NOMO-1 treated with dmso at 0.1 percent for 144 hours (cell line): ENCODE data around the gene PLCL1.

Source experiments
- DNase-seq: peaks from one replicate; lab custom pipeline; 2025; ENCODE audit not compliant: unreplicated experiment; lab: John Stamatoyannopoulos, UW

Gene PLCL1

DNA sequence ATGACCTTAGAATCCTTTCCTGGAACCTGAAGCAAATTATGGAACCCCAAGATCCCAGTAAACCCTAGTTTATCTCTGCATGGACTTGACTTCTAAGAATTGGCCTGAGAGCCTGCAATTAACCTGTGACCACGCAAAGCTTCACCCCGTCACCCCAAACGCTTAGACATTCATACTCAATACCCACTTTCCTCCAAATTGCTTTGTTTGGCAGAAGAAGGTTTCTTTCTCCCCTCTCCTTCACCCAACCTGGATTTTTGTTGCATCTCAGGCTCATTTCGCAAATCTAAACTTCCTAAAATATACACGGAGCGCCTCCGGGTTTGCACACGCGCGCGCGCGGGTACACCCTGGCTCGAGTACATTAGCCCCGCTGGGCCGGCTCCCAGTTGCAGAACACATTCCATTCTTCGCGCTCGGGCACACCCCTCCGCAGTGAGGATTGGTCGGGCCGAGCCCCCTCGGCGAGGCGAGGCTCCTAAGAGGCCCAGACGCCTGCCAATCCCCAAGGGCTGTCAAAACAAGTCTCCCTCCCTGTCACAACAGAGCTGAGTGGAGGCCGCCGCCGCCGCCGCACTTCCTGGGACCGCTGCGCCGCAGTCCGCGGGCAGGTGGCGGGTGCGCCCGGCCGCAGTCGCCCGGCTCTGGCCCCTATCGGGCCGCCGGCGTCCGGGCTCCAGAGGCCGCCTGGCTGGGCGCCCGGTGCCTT, at the start of gene PLCL1:
TSS of gene PLCL1 (plus strand) at position 545 of the 709 bp plus-strand sequence.
- DNase-seq = peak; percentile 77

DNA sequence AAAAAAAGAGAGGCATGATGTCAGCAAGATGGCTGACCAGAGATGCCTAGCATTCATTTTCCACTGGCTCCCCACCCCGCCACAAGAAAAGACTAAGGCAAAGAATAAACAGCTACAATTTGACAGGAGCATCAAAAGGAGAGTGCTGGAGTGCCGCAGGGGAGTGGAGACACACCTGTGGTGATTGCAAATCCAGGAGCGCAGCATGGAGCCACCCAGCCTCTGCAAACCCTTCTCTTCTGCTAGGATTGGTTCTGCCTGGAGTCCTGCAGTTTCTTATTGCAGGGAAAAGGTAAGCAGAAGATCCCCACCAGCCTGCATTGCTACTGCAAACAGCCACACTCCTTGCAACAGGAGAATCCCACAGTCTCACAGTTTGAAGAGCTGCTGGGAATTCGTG, 45.4 kb upstream of the PLCL1 start:
- DNase-seq = no peak

DNA sequence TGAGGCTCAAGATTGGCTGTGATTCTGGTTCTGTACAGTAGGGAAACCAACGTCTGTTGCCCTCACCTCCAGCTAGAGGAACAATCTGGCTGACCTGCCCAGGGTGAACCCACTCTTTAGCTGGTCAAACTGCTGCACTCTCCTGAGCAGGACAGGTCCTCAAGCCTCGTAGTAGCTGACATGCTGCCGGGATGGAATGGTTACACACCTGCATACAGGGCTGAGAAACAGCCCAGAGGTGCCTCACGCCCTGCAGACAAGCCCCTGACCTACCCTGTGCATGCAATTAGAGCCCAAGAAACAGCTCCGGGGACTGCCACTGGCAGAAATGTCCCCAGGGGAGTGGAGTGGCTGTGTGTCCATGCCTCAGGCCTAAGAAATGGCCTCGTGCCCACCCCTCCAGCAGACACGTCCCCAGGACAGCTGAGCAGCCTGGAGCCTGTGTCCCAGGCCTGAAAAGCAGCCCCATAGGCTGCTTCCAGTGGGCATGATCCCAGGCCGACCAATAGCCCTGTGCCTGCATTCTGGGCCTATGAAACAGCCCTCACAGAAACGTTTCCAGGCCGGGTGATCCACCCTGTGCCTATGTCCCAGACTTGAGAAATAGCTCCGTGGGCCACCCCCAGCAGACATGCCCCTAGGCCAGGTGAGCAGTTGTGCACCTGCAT, 44.6 kb upstream of the PLCL1 start:
- DNase-seq = no peak

DNA sequence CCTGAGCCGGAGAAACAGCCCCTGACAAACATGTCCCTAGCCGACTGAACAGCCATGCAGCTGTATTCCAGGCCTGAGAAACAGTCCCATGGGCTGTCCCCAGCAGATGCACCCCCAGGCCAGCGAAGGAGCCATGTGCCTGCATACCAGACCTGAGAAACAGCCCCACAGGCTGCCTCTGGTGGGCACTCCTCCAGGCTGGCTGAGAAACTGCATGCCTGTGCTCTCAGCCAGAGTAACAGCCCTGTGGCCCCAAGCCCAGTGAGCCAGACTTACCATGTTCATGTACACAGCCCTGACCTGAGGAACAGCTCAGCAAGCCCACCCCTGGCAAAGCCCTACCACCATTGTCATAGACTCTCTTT, 44.1 kb upstream of the PLCL1 start:
- DNase-seq = no peak

DNA sequence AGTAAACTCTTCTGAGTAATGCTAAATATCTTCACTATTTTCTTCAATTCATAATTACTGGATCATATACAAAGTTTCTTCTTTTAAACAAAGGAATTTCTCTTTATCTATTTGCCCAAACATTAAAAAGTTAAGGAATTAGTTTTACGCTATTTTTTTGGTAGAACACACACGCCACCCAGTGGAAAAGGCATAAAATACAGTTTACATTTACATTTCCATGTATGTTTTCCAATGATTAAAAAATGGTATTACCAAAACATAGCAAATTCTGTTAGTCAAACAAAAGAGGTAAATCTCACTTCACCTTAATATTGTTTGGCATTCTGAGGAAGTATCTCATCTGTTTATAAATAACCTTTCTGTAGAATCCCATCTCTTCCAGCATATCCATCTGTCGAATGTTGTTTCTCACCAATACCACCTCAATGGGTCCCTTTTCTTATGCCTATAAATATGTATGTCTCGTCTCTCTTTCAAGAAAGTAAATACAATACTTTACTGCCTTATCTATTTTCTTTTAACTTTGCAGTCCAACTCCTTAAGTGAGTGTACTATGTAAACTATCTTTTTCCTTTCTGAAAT, 26.5 kb upstream of the PLCL1 start:
- no peak for DNase-seq

DNA sequence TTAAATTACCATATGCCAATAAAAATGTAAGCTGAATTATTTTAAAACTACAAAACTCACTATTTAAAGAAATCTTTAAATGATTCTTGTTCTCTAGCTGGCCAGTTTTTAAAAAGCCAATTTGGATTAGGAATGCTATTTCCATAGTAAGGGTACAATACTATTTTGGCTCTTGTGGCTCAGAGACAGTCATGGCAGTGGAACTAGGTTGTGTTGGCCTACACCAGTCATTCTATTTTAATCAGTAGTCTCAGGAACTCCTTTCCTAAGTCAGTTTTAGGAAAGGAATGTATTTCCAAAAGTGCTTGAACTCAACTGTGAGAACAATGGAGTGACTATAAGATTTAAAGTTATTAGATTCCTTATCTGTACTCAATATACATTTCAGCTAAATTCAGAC, 25.1 kb upstream of the PLCL1 start:
- no peak for DNase-seq

DNA sequence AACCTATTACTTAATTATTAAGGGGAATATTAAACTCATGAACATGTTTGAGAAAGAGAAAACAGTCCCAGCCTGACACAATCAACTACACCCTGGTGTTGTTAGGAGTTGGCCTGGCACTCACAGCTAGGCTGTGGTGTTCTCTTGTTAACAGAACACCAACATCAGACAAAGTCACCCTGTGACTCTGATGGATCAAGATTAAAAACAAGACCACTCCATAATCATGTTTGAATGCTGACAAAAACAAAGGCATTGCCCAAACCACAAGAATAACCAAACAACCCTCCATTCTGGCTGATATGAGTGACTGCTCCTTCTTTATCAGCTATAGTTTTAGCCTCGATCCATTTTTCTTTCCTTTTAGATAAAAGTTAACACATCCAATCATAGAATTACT, 22.3 kb upstream of the PLCL1 start:
- no peak for DNase-seq

DNA sequence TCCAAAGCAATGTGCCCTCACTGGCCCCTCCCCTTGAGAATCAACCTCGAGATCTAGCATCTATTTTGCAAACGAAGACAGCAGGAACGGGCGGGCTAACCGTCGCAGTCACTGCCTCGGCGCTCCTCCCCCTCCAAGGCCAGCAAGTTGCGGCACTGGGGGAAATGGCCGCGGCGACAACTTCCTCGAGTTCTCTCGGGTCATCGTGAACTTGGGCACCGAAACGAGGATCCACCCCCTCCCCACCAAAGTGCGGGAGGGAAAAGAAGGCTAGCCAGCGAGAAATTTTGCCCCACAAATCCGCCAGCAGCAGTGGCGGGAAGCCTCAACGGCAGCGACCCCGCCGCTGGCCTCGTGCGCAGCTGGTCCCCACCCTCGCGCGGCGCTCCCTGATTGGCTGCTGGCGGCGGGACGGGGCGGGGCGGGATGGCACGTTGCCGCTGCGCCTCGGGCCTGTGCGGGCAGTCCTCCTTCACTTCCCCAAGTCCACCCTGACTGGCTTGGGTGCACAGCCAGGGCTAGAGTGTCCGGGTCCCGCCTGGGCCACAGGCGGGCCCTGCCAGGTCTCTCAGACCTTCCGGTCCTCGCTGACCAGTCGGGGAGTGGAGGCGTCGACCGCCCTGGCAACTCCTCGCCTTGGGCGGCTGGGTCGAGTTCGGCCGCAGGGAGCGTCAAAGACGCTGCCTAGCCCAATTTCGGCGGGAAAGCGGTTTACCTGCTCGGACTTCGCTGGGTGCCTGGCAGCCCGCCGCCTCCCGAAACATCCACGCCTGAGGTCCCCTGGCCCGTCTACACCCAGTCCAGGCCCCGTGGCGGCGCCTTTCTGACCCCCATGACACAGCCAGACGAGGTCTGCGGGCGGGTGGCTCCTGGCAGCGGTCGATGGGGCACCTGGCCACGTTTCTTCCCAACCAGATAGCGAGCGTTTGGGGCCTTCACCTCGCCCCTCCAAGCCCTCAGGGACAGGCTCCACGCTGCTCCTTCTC, 19.1 kb upstream of the PLCL1 start, which contains the start of gene BOLL:
TSS of gene BOLL (minus strand) at position 364 of the 986 bp plus-strand sequence. CDS start 3,469 bp downstream, outside the sequence.
- no peak for DNase-seq

DNA sequence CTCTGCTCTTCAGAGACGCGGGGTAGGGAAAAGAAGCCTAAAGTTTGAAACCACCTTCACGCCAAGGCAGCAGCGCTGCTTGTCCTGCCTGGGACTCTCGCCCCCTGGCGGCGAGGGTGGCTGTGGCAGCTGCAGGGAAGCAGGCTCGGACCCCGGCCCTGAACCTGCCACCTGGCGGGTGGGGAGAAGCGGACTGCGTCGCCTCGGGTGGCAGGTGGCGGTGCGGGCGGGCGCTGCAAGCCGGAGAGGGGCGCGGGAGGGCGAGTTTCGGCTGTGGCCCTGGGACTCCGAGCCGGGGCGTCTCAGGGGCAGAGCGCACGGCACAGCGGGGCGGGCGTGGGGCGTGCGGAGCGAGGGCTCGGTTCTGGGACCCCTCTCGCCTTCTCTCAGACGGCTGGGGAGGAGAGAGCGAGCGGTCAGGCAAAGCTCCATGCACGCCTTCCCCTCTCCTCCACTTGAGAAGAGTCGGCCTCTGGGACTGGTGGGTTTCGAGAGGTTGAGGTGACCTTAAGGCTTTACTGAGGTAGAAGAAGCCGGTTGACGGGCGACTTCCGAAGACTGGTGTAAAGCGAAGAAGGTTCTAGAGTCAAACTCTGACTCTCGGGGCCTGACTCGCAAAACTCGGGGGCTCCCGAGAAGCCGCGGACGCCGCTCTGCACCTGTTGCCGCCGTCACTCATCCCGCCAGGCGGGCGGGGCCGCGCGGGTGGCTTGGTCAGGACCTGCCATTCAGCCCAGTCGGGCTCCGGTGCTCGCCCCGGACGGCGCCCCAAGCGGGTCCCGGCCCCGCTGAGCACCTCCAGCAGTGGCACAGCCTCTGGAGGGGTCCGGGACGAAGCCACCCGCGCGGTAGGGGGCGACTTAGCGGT, 18.1 kb upstream of the PLCL1 start:
- DNase-seq = no peak

DNA sequence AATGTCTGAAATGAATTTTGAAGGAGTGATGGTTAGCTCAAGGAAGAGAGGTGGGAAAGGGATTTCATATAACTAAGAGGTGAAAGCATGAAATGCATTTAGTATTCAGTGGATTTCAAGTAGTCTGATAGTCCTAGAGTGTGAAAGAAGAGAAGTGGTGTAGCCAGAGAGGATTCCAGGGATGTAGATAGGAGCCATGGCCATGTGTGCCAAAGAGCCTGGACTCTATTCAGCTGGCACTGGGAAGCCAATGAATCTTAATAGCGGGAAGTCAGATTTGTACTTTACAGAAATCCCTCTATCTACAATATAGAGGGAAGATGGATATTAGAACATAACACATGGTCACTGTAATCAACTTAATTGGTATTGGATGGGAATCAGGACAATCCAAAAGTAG, 10.9 kb upstream of the PLCL1 start:
- DNase-seq = no peak

DNA sequence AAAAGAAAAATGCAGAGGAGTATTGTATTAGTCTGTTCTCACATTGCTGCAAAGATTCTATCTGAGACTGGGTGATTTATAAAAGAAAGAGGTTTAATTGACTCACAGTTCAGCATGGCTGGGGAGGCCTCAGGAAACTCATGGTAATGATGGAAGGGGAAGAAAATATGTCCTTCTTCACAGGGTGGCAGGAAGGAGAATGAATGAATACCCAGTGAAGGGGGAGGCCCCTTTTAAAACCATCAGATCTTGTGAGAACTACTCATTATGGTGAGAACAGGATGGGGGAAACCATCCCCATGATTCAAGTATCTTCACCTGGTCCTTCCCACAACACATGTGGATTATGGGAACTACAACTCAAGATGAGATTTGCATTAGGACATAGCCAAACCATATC, 9.1 kb upstream of the PLCL1 start:
- no peak for DNase-seq

DNA sequence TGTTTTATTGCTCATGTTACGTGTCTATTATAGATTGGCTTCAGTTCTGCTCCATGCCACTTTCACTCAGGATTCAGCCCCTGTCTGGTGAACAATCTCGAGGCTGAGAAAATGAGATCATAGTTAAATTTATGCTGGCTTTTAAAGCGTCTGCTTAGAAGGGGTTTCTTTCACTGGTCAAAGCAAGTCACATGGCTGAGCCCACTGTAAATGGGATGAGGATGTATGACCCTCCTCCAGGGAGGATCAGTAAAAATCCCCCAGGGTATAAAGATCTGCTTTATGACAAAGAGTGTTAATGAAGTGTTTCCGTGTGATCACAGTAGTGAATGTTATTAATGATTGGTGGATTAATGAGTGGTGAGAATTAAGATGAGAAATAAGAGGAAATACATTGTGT, 6.2 kb upstream of the PLCL1 start:
- DNase-seq = no peak

DNA sequence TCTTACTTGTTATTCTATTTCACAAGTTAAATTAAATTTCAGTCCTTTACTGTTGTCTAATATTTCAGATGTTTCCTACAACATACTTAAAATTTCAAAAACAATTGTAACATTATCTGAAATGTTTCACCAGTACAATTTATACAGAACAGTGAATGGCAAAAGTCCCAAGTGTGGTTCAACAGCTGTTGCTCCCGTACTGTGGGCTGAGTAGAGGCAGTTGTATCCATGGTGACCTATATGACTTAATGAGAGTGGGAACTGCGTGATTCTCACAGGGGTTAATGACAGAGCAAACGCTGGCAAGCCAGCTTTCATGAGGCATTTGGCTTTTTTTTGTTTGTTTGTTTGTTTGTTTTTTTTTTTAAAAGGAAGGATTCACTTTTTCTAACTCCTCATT, 5.3 kb upstream of the PLCL1 start:
- DNase-seq = no peak

DNA sequence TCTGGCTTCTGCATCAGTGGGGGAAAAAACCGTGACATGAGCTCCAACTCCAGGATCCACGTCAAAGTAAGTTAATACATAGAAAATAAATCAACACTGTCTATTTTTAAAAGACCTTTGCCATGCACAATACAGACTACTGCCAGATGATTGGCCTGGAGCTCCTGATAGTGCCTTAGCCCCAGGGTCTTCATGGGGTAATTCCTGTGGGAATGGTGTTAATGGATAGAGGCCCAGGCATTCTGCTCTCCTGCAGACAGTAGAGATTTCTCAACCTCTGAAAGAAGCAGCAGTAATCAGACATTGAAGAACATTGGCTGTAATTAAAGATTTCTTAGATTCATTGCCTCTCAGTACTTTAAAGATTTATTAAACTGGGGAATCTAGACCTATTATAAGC, 4.3 kb upstream of the PLCL1 start:
- DNase-seq = no peak

DNA sequence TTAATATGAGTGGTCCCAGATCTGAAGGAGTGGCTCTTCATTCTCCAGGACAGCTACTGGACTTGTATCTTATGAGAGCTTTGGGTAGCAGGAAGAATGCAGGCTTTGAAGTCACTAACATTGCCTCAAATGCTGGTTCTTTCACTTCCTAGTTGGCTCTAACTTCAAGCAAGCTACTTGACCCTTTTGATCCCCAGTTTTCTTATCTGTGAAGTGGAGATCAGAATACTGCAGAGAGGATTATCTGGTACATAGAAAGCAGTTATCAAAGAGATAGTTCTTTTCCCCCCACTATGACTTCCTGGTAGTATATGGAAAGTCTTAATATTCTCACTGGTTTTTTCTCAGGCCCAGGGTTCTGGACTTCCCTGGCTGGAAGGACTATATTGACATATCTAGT, 3.4 kb upstream of the PLCL1 start:
- no peak for DNase-seq

DNA sequence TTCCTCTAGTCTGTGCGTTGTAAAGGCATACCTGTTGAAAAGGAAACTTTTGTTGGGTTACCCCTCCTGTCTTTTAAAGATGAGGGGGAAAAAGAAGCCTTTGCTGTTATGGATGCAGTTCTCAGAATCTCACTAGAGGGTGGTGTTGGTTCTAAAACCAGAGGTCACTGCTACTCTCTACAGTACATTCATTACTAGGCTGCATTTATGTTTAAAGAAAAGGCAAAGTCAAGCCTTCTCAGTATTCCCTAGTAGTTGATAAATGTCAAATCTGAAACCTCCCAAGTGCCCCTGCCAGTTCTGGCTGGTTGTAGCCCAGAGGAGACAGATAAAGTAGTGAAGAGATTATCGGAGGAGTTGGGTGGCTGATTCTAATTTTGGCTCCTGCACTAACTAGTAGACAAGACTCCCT, 1.4 kb upstream of the PLCL1 start:
- DNase-seq = peak; percentile 4

DNA sequence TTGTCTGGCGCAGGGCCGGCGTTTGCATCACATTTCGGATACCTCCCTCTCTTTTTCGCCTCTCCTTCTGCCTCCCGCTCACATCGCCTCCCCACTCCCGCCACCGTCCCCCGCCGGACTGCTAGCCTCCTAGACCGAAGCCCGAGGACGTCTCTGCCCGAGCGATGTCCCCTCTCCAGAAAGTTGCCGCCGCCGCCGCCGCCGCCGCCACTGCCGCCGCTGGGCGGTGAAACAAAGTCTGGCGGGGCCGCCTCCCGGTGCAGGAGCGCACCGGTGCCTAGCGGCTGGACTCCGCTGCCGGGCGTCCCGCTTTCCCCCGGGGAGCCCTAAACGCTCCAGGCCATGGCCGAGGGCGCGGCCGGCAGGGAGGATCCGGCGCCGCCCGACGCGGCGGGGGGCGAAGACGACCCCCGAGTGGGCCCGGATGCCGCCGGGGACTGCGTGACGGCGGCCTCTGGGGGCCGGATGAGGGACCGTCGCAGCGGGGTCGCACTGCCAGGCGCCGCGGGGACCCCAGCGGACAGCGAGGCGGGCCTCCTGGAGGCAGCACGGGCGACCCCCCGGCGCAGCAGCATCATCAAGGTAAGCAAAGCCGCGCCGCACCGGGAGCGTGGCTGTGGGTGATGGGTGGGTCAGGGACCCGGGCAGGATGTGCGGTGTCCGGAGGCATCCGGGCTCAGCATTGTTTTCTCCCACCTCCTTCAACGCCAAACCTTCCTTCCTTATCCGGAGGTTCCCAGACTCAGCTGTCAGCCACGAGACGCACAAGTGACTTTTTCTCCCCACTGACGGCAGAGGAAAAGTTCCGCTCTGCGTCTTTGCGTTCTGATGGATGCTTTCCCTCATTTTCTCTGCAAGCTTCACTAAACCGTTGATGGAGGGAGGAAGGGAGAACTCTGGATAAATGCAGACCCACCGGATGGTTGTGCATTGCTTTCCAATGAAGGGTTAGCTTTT, 643 bp downstream of the PLCL1 start:
- DNase-seq = no peak

DNA sequence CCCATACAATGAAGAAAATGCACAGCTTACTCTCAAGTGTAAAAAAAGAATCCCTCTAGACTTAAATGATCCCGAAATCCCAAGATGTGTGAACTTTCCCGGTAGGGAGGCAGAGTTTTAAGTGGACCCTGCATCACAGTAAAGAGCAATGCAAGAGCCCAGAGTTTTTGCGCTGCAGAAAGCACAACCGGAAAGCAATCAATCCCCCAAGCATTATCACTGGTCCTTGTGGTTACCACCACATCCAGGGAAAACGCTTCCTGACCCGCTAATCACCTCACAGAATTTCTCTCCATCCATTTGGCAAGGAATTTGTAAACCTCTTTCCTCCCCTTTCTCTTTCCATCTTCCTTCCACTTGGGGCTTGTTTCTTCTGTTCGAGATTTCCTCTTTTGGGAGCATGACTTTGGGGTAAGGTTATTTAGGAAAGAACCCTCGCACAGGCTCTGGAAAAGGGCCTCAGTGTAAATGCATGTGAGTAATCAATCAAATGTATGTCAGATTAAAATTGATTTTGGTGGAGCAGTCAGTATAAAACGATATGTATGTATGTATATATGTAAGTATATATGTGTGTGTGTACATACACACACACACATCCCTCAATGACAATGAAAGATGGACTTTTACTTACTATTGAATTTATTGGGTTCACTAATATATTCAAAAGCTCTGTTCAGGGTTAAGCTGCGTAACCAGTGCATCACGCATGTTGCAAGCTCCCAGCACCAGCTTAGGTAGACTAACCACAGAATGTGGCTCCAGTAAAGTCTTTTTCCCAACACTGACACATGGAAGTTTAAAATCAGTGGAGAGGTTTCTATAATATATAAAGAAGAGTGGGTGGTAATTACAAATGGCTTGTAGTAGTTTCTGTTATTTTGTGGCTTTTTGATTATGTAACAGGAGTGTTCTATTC, 1.6 kb downstream of the PLCL1 start:
- peak; percentile 6 for DNase-seq
